K562 treated with DMSO at 1 percent for 4 hours (cell line): Measurements from ENCODE around the gene CFTR. TPM values are rescaled to one million over a fixed set of nuclear protein-coding genes. Genes with fewer than 3 reads are reported as not detected.

ENCODE experiments used
- total RNA-seq: library from RNA; unstranded; fragments of 300-600 nt; gene quantifications from 2 replicates; pipeline ENCODE4 v1.2.3, GENCODE V29; 2022; ENCODE audit not compliant: insufficient read depth

CFTR gene
- not detected in 2 replicates for total RNA-seq

DNA sequence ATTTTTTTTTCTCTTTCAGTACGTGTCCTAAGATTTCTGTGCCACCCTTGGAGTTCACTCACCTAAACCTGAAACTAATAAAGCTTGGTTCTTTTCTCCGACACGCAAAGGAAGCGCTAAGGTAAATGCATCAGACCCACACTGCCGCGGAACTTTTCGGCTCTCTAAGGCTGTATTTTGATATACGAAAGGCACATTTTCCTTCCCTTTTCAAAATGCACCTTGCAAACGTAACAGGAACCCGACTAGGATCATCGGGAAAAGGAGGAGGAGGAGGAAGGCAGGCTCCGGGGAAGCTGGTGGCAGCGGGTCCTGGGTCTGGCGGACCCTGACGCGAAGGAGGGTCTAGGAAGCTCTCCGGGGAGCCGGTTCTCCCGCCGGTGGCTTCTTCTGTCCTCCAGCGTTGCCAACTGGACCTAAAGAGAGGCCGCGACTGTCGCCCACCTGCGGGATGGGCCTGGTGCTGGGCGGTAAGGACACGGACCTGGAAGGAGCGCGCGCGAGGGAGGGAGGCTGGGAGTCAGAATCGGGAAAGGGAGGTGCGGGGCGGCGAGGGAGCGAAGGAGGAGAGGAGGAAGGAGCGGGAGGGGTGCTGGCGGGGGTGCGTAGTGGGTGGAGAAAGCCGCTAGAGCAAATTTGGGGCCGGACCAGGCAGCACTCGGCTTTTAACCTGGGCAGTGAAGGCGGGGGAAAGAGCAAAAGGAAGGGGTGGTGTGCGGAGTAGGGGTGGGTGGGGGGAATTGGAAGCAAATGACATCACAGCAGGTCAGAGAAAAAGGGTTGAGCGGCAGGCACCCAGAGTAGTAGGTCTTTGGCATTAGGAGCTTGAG, at the start of gene CFTR:
Gene CFTR, plus strand, starts transcription at position 801 of the 830 bp plus-strand sequence. CDS start 70 bp downstream, outside the sequence.

Other genes with a start within 250 kb of the CFTR start
- gene WNT2, start 157.0 kb upstream of the CFTR start, total RNA-seq, result 0.76 TPM in 1 of 2 replicates, not detected in the other
- not detected in 2 replicates for gene ASZ1, start 52.5 kb upstream of the CFTR start, total RNA-seq